Activated naive CD8-positive, alpha-beta T cell treated with anti-CD3 and anti-CD28 coated beads, Interleukin-2, amount 50 U/mL, for 24 hours (primary cell): Measurements from ENCODE around the gene OR8B12.

Experiments used
- ATAC-seq: fragments of 150-1000 bp; cut with Tn5 transposase; one replicate; pipeline ENCODE4 v1.10.0; 2021
- DNase-seq: peaks from one replicate; pipeline ENCODE4 v3.0.0; 2021
- H3K27ac Mint-ChIP-seq: one replicate; pipeline ENCODE4 v1.8.0; 2021; ENCODE audit warnings: mild to moderate bottlenecking, mixed read lengths
- H3K27me3 Mint-ChIP-seq: one replicate; pipeline ENCODE4 v1.8.0; 2021; ENCODE audit warnings: mixed read lengths
- H3K36me3 Mint-ChIP-seq: one replicate; pipeline ENCODE4 v1.8.0; 2021; ENCODE audit warnings: low read depth, mixed read lengths
- H3K4me1 Mint-ChIP-seq: one replicate; pipeline ENCODE4 v1.8.0; 2021; ENCODE audit warnings: mixed read lengths
- H3K4me3 Mint-ChIP-seq: one replicate; pipeline ENCODE4 v1.8.0; 2021; ENCODE audit warnings: mild to moderate bottlenecking, moderate library complexity, mixed read lengths
- H3K9me3 Mint-ChIP-seq: one replicate; pipeline ENCODE4 v1.8.0; 2021; ENCODE audit warnings: mixed read lengths

OR8B12 gene

GRCh38 chr11:124543554-124543953 is at the start of gene OR8B12:
Gene OR8B12 (minus strand): TSS chr11:124543654. CDS start chr11:124543654, 0 bp downstream.
- Mint-ChIP-seq H3K27me3 (peaks cover 13% of the 10 kb centered on the region), H3K9me3 (no peaks in the 10 kb centered on the region), H3K4me1 (no peaks in the 10 kb centered on the region), H3K4me3 (no peak within 1 kb of the TSS), H3K27ac (no peak within 1 kb of the TSS), H3K36me3 (no peaks in the 10 kb centered on the region)
- DNase-seq (no peak), ATAC-seq (no peak)

DNA sequence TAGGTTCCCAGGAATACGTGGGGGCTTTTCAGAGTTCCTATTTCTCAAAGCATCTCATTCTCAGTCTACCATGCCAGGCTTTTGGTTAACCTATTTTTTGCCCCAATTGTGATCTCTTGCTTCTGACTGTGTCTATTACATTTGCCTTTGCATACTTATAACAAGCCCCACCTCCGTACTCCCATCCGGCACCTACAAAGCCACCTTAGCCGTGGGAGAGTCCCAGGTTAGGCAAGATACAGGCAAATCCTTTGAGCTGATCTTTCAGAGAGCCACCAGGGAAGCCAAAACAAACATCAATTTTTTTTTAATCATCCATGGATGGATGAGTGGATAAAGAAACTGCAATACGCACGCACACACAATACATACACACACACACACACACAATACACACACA is 49.2 kb upstream of the OR8B12 start:
- peaks cover 20% of the 10 kb centered on the region for H3K27me3 Mint-ChIP-seq
- ATAC-seq (no peak), DNase-seq (no peak)
- H3K4me3 Mint-ChIP-seq: no peak overlapping the region
- H3K9me3 Mint-ChIP-seq: no peaks in the 10 kb centered on the region
- no peak overlapping the region for H3K27ac Mint-ChIP-seq
- H3K4me1 Mint-ChIP-seq: no peaks in the 10 kb centered on the region
- H3K36me3 Mint-ChIP-seq: no peaks in the 10 kb centered on the region

DNA sequence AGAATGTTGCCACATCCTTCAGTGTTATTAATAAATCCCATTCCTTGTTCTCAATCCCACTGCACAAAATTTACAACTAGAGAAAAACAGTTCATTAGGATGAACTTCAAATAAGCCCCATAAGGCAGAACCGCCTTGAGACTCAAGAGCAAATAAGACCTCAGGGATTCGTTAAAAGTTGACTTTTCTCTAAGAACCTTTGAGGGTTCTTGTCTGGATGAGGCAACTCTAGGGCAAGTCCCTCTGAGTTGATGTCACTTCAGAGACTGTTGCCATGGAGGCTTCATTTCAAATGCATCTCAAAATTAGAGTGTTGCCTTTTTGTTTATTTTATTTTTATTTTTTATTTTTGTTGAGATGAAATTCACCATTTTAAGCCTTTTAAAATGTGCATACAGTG is 48.0 kb upstream of the OR8B12 start:
- Mint-ChIP-seq H3K27ac (no peak overlapping the region), H3K27me3 (peaks cover 25% of the 10 kb centered on the region), H3K4me3 (no peak overlapping the region), H3K9me3 (no peaks in the 10 kb centered on the region), H3K36me3 (no peaks in the 10 kb centered on the region), H3K4me1 (no peaks in the 10 kb centered on the region)
- DNase-seq (no peak), ATAC-seq (no peak)

DNA sequence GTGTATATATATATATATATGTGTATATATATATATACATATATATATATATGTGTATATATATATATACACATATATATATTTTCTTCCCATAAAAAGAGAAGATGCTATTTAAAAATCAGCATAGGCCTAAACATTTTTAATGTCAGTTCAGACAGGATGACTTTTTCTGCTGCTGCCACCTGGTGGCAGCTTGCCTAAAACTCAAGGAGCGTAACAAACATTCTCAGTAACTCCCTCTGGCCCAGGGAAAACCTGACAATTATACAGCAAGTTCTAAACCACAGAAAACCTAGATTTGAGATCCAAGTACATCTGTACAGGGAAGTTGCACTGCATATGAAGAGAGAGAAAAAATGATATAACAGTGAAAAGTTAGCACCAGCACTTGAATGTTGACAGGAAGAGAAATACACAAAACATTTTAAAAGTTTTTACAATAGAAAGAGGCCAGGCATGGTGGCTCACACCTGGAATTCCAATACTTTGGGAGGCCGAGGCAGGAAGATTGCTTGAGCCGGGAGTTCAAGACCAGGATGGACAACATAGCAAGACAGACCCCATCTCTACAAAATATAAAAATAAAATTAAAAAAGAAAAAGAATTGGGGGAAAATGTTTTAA is 42.9 kb upstream of the OR8B12 start:
- H3K9me3 Mint-ChIP-seq: no peaks in the 10 kb centered on the region
- no peaks in the 10 kb centered on the region for H3K36me3 Mint-ChIP-seq
- H3K4me1 Mint-ChIP-seq: no peaks in the 10 kb centered on the region
- H3K27ac Mint-ChIP-seq: no peak overlapping the region
- peaks cover 22% of the 10 kb centered on the region for H3K27me3 Mint-ChIP-seq
- peak; percentile 43 for DNase-seq
- no peak for ATAC-seq
- no peak overlapping the region for H3K4me3 Mint-ChIP-seq

- no peak overlapping the region for H3K27ac Mint-ChIP-seq
- peaks cover 17% of the 10 kb centered on the region for H3K27me3 Mint-ChIP-seq
- DNase-seq (no peak), ATAC-seq (no peak)
- H3K4me3 Mint-ChIP-seq: no peak overlapping the region
- no peaks in the 10 kb centered on the region for H3K4me1 Mint-ChIP-seq
- H3K9me3 Mint-ChIP-seq: no peaks in the 10 kb centered on the region
- H3K36me3 Mint-ChIP-seq: no peaks in the 10 kb centered on the region
These were observed 41.4 kb upstream of the OR8B12 start for GRCh38 chr11:124584681-124585372.

GRCh38 chr11:124583781-124584180 is 40.3 kb upstream of the OR8B12 start:
- Mint-ChIP-seq H3K36me3 (no peaks in the 10 kb centered on the region), H3K27me3 (peaks cover 14% of the 10 kb centered on the region), H3K4me1 (no peaks in the 10 kb centered on the region), H3K9me3 (no peaks in the 10 kb centered on the region), H3K27ac (no peak overlapping the region), H3K4me3 (no peak overlapping the region)
- no peak for DNase-seq
- no peak for ATAC-seq

- ATAC-seq: no peak
- no peaks in the 10 kb centered on the region for H3K36me3 Mint-ChIP-seq
- H3K4me3 Mint-ChIP-seq: no peak overlapping the region
- no peaks in the 10 kb centered on the region for H3K4me1 Mint-ChIP-seq
- no peaks in the 10 kb centered on the region for H3K9me3 Mint-ChIP-seq
- no peak overlapping the region for H3K27ac Mint-ChIP-seq
- peaks cover 11% of the 10 kb centered on the region for H3K27me3 Mint-ChIP-seq
- no peak for DNase-seq
These were observed 39.1 kb upstream of the OR8B12 start for GRCh38 chr11:124582565-124582964.

DNA sequence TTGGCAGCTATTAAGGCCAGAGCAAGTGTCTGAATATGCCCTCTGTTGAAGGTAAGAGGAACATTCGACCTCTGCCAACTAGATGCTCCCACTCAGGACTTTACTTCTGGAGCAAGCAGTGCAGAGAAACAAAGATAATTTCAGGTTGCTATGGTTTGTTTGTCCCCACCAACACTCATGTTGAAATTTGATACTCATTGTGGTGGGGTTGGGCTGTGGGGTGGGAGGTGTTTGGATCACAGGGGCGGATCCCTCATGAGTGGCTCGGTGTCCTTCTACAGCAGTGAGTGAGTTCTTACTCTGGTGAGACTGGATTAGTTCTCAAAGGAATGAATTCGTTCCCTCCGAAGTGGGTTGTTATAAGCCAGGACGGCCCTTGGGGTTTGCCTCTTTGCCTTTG is 38.4 kb upstream of the OR8B12 start:
- Mint-ChIP-seq H3K36me3 (no peaks in the 10 kb centered on the region), H3K9me3 (no peaks in the 10 kb centered on the region), H3K4me1 (no peaks in the 10 kb centered on the region), H3K4me3 (no peak overlapping the region), H3K27ac (no peak overlapping the region), H3K27me3 (peaks cover 6% of the 10 kb centered on the region)
- ATAC-seq (no peak), DNase-seq (no peak)

DNA sequence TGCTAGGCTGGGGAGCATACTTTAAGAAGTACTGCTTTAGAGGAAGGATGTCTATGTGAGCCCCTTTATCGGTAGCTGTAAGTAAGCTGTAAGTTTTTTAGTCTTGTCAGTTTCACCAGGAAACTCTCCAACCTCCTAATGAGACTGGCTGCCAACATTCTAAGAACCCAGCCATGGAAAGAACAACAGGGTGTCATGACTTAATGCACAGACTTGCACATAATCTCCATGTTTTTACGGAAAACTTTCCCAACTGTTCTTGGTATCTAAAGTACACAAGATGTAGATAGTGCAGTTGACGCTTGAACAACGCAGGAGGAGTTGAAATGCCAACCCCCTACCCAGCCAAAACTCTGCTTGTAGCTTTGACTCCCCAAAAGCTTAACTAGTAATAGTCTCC is 35.3 kb upstream of the OR8B12 start:
- no peaks in the 10 kb centered on the region for H3K4me1 Mint-ChIP-seq
- no peak overlapping the region for H3K4me3 Mint-ChIP-seq
- ATAC-seq (no peak), DNase-seq (no peak)
- peaks cover 8% of the 10 kb centered on the region for H3K27me3 Mint-ChIP-seq
- no peaks in the 10 kb centered on the region for H3K9me3 Mint-ChIP-seq
- no peak overlapping the region for H3K27ac Mint-ChIP-seq
- H3K36me3 Mint-ChIP-seq: no peaks in the 10 kb centered on the region

- no peaks in the 10 kb centered on the region for H3K36me3 Mint-ChIP-seq
- DNase-seq (no peak), ATAC-seq (no peak)
- peaks cover 8% of the 10 kb centered on the region for H3K27me3 Mint-ChIP-seq
- no peak overlapping the region for H3K4me3 Mint-ChIP-seq
- H3K4me1 Mint-ChIP-seq: no peaks in the 10 kb centered on the region
- H3K9me3 Mint-ChIP-seq: no peaks in the 10 kb centered on the region
- no peak overlapping the region for H3K27ac Mint-ChIP-seq
These were observed 34.4 kb upstream of the OR8B12 start for GRCh38 chr11:124577716-124578427.

- Mint-ChIP-seq H3K27ac (no peak overlapping the region), H3K36me3 (no peaks in the 10 kb centered on the region), H3K27me3 (peaks cover 22% of the 10 kb centered on the region), H3K9me3 (no peaks in the 10 kb centered on the region), H3K4me3 (no peak overlapping the region), H3K4me1 (no peaks in the 10 kb centered on the region)
- ATAC-seq: no peak
- DNase-seq: no peak
These were observed 26.7 kb upstream of the OR8B12 start for GRCh38 chr11:124570160-124570559.

DNA sequence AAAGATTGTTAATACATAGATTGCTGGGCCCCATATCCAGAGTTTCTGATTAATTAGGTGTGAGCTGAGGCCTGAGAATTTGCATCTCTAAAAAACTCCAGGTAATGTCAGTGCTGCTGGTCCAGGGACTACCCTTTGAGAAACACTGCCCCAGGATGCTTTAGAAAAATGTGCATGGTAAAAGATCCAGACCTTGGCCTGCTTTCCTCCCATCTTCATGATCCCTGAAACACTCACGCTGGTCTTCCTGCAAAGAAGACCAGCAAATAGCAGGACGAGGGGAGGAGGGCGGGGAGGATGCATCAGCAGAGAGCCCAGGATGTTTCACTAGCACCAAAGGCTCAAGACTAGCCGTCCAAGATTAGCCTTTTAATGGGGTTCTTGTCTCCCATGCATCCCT is 26.2 kb upstream of the OR8B12 start, which contains the start of gene OR8A1:
TSS of gene OR8A1 (plus strand) at position 301 of the 400 bp plus-strand sequence. CDS start 123 bp downstream, outside the sequence.
- DNase-seq (no peak), ATAC-seq (no peak)
- H3K4me3 Mint-ChIP-seq: no peak within 1 kb of the TSS
- no peaks in the 10 kb centered on the region for H3K36me3 Mint-ChIP-seq
- H3K27me3 Mint-ChIP-seq: peaks cover 19% of the 10 kb centered on the region
- no peaks in the 10 kb centered on the region for H3K4me1 Mint-ChIP-seq
- no peak within 1 kb of the TSS for H3K27ac Mint-ChIP-seq
- H3K9me3 Mint-ChIP-seq: no peaks in the 10 kb centered on the region

DNA sequence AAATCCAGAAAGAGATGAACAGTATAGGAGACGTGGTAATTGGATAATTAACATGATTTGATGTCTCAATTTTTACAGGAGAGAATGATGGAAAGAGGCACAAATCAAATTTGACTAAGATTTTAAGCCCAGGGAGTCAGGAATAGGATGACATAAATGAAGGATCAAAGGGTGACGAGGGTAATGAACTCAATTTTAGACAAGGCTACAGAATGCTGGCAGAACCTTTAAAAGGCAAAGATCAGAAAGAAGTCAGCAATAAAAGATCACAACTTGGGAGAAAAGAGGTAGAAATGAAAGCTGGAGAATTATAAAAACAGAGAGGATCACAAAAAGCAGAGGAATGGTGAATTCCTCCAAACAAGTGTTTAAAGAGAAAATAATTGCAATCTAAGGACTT is 13.4 kb upstream of the OR8B12 start:
- peaks cover 3% of the 10 kb centered on the region for H3K27me3 Mint-ChIP-seq
- no peaks in the 10 kb centered on the region for H3K36me3 Mint-ChIP-seq
- no peak overlapping the region for H3K27ac Mint-ChIP-seq
- no peaks in the 10 kb centered on the region for H3K4me1 Mint-ChIP-seq
- H3K9me3 Mint-ChIP-seq: no peaks in the 10 kb centered on the region
- ATAC-seq (no peak), DNase-seq (no peak)
- no peak overlapping the region for H3K4me3 Mint-ChIP-seq

DNA sequence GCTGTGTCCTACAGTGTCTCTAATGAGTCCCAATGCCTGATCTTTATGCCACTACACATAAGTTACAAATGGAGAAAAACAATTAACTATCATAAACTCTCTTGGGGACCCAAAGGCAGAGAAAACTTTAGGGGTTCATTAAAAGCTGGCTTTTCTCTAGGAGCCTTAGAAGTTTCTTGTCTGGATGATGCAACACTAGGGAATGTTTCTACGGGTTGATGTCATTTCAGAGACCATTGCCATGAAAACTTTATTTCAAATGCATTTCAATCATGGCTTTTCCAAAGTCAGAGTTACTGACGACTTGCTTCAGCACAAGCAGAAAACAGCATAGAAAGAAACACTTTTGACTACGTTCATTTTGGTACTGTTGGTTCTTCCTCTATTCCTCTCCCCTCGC is 8.5 kb upstream of the OR8B12 start:
- no peaks in the 10 kb centered on the region for H3K9me3 Mint-ChIP-seq
- no peaks in the 10 kb centered on the region for H3K36me3 Mint-ChIP-seq
- ATAC-seq (no peak), DNase-seq (no peak)
- H3K4me3 Mint-ChIP-seq: no peak overlapping the region
- no peak overlapping the region for H3K27ac Mint-ChIP-seq
- H3K27me3 Mint-ChIP-seq: no peaks in the 10 kb centered on the region
- H3K4me1 Mint-ChIP-seq: no peaks in the 10 kb centered on the region

DNA sequence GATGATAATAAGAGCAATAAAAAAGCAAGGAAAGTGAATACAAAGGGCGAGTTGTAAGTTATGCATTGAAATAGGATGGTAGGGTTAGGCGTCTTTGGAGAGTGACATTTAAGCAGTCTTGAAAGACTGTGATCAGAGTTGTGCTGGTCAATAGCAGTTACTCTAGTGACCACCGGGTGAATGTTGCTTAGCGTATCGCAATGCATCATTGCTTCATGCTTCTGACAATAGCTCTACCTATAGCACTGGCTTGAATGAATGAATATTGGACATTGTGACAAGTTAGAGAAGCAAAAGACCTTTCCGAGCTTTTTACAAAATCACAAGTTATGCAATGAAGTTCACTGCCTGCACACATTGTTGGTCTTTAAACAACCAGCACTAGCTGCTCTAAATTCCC is 7.7 kb upstream of the OR8B12 start:
- Mint-ChIP-seq H3K36me3 (no peaks in the 10 kb centered on the region), H3K4me3 (no peak overlapping the region), H3K9me3 (no peaks in the 10 kb centered on the region), H3K27ac (no peak overlapping the region), H3K27me3 (peaks cover 4% of the 10 kb centered on the region), H3K4me1 (no peaks in the 10 kb centered on the region)
- DNase-seq: no peak
- ATAC-seq: no peak
